Measurements from ENCODE around the gene ASCC2. TPM values are rescaled to one million over a fixed set of nuclear protein-coding genes. Genes with fewer than 3 reads are reported as not detected.

The ASCC2 gene
- total and polyA plus RNA-seq, 10 donors, result 34.1 to 89.0 (median 62.9) TPM

DNA sequence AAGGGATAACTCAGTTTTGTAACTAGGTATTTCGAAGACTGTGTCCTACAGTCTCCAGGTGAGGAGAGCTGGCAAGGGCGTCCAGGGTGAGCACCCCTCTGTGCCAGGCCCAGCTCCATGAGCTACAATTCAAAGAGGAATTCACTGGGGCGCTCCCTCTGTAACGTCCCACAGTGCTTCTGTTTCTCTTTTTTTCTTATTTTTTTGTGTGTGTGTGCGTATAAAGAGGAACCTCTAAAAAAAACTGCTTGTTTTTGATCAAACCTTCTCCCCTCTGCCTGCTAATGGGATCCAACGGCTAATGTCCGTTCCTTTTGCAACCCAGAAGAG is 17.1 kb downstream of the ASCC2 start:
- peak overlapping the region in 6 of 8 donors; percentile 39 to 86 (median 68) for H3K27ac ChIP-seq
- WGBS, 5 donors, result 58 to 88% (median 71%) methylated on average over 7 of the region's 7 CpGs
- intact Hi-C loops (cut with DNase I; ENCODE audit: low total_unique reads), result no loop called here
- H3K9me3 ChIP-seq, result no peaks in the 10 kb centered on the region
- H3K4me1 ChIP-seq, result peaks cover 0 to 22% (median 8%) of the 10 kb centered on the region in 6 donors
- no peak overlapping the region for H3K4me3 ChIP-seq
- H3K27me3 ChIP-seq (replicated peaks in 1 of 7), result no peaks in the 10 kb centered on the region
- TF ChIP-seq POLR2AphosphoS5 (IDR thresholded peaks at IDR 0.05), result no peak
- TF ChIP-seq, protein P1, sequence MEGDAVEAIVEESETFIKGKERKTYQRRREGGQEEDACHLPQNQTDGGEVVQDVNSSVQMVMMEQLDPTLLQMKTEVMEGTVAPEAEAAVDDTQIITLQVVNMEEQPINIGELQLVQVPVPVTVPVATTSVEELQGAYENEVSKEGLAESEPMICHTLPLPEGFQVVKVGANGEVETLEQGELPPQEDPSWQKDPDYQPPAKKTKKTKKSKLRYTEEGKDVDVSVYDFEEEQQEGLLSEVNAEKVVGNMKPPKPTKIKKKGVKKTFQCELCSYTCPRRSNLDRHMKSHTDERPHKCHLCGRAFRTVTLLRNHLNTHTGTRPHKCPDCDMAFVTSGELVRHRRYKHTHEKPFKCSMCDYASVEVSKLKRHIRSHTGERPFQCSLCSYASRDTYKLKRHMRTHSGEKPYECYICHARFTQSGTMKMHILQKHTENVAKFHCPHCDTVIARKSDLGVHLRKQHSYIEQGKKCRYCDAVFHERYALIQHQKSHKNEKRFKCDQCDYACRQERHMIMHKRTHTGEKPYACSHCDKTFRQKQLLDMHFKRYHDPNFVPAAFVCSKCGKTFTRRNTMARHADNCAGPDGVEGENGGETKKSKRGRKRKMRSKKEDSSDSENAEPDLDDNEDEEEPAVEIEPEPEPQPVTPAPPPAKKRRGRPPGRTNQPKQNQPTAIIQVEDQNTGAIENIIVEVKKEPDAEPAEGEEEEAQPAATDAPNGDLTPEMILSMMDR (IDR thresholded peaks at IDR 0.05 in 8 of 11, conservative IDR thresholded peaks at IDR 0.05 in 3 of 11), result no peak
- no peak for TF ChIP-seq POLR2A (IDR thresholded peaks at IDR 0.05)
- no peak for DNase-seq
- peaks cover 0 to 100% (median 90%) of the 10 kb centered on the region in 6 donors for H3K36me3 ChIP-seq

DNA sequence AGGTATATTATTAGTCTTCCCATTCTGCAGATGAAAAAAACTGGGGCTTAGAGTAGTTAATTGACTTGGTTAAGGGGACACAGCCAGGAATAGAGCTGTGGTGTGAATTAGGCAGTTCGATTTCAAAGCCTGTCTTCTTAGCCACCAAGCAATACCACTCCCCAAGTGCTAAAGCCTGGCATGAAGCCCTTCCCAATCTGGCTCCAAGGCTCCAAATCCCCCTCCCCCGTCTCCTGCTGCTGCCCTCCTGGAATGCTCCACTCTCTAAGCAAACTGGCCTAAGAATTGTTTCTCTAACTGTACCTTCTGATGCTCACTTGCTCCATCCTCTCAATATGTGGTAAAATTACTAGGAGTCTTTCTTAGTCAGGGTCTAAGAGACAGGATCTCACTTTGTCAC is 18.6 kb downstream of the ASCC2 start:
- TF ChIP-seq POLR2AphosphoS5 (IDR thresholded peaks at IDR 0.05), result no peak
- TF ChIP-seq, protein P1 (IDR thresholded peaks at IDR 0.05 in 8 of 11, conservative IDR thresholded peaks at IDR 0.05 in 3 of 11), result no peak
- TF ChIP-seq POLR2A (IDR thresholded peaks at IDR 0.05), result no peak
- intact Hi-C loops (cut with DNase I; ENCODE audit: low total_unique reads), result no loop called here
- WGBS, 5 donors, result 83 to 100% (median 97%) methylated on average over 2 of the region's 2 CpGs
- Histone ChIP-seq H3K4me3 (no peak overlapping the region), H3K27me3 (replicated peaks in 1 of 7) (no peaks in the 10 kb centered on the region), H3K9me3 (no peaks in the 10 kb centered on the region), H3K36me3 (peaks cover 4 to 100% (median 91%) of the 10 kb centered on the region in 6 donors), H3K4me1 (peaks cover 0 to 22% (median 8%) of the 10 kb centered on the region in 6 donors), H3K27ac (no peak overlapping the region)
- no peak for DNase-seq

GRCh38 chr22:29817724-29818123 is 20.4 kb downstream of the ASCC2 start:
- DNase-seq, result no peak
- Histone ChIP-seq H3K4me1 (peaks cover 0 to 20% (median 8%) of the 10 kb centered on the region in 6 donors), H3K36me3 (peaks cover 7 to 100% (median 92%) of the 10 kb centered on the region in 6 donors), H3K4me3 (no peak overlapping the region), H3K27me3 (replicated peaks in 1 of 7) (no peaks in the 10 kb centered on the region), H3K9me3 (no peaks in the 10 kb centered on the region), H3K27ac (no peak overlapping the region)
- intact Hi-C loops (cut with DNase I; ENCODE audit: low total_unique reads), result no loop called here
- WGBS, 5 donors, result 95 to 100% (median 98%) methylated on average over 1 of the region's 1 CpG
- TF ChIP-seq, protein P1 (IDR thresholded peaks at IDR 0.05 in 8 of 11, conservative IDR thresholded peaks at IDR 0.05 in 3 of 11), result no peak
- TF ChIP-seq POLR2AphosphoS5 (IDR thresholded peaks at IDR 0.05) (no peak), POLR2A (IDR thresholded peaks at IDR 0.05) (no peak)

DNA sequence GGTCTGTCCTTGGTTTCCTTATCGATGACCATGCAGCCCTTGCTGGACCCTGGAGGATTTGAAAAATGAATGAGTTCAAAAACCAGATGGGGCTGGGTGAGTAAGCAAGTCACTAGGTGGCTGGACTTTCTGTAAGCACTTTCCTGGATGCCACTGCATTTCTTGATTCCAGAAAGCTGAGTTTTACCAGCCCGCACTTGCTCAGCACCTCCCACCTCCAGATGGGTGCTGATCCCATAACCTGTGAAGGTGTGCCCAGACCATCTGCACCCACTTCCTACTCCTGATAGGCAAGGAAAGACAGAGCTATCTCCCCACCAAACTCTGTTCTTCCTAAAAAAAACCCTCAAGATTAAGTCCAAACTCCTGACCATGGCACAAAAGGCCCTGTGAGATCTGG is 21.1 kb downstream of the ASCC2 start:
- intact Hi-C loops (cut with DNase I; ENCODE audit: low total_unique reads), result no loop called here
- DNase-seq, result no peak
- H3K27ac ChIP-seq, result no peak overlapping the region

More for the DNA sequence above, 21.1 kb downstream of the ASCC2 start:
- no peak overlapping the region for H3K4me3 ChIP-seq
- H3K9me3 ChIP-seq, result no peaks in the 10 kb centered on the region
- peaks cover 7 to 100% (median 94%) of the 10 kb centered on the region in 6 donors for H3K36me3 ChIP-seq
- no peaks in the 10 kb centered on the region for H3K27me3 ChIP-seq (replicated peaks in 1 of 7)
- WGBS, 5 donors, result 95 to 97% (median 96%) methylated on average over 2 of the region's 2 CpGs
- peaks cover 0 to 13% (median 6%) of the 10 kb centered on the region in 6 donors for H3K4me1 ChIP-seq
- TF ChIP-seq, protein P1 (IDR thresholded peaks at IDR 0.05 in 8 of 11, conservative IDR thresholded peaks at IDR 0.05 in 3 of 11), result no peak
- TF ChIP-seq POLR2AphosphoS5 (IDR thresholded peaks at IDR 0.05) (no peak), POLR2A (IDR thresholded peaks at IDR 0.05) (no peak)

Measured in spleen (tissue), 11 donors.